ENCODE results near the gene PCDHB14. TPM values are rescaled to one million over a fixed set of nuclear protein-coding genes. Genes with fewer than 3 reads are reported as not detected.

Gene PCDHB14
- polyA plus RNA-seq, 1 donor (not counting 4 experiments of a cell fraction or from before 2014, with no cell fraction given): 0.13 TPM

- no peaks in the 10 kb centered on the region for H3K27me3 ChIP-seq (ENCODE audit: control insufficient read depth, extremely low read depth, insufficient read depth, low read length)
- H3K4me1 ChIP-seq (ENCODE audit: control insufficient read depth, extremely low read depth, insufficient read depth, low read length): no peaks in the 10 kb centered on the region
- H3K36me3 ChIP-seq (ENCODE audit: control insufficient read depth in 2 of 2, extremely low read depth in 1 of 2, insufficient read depth in 2 of 2, low read length in 2 of 2): no peaks in the 10 kb centered on the region
- H3K27ac ChIP-seq (ENCODE audit: control insufficient read depth, insufficient read depth, low read length): no peak overlapping the region
- H3K79me2 ChIP-seq (ENCODE audit: control insufficient read depth, insufficient read depth, low read length): no peaks in the 10 kb centered on the region
- no peaks in the 10 kb centered on the region for H4K20me1 ChIP-seq (ENCODE audit: control insufficient read depth, extremely low read depth, insufficient read depth, low read length)
- H3K9me3 ChIP-seq (ENCODE audit: control insufficient read depth, low read depth, low read length): no peaks in the 10 kb centered on the region
- TF ChIP-seq CTCF (optimal IDR thresholded peaks at IDR 0.05 in 1 of 3, IDR thresholded peaks at IDR 0.05 in 1 of 3, conservative IDR thresholded peaks at IDR 0.05 in 1 of 3; ENCODE audit: extremely low read depth in 1 of 3, insufficient read depth in 2 of 3, low read length in 3 of 3) (no peak), EZH2 (IDR thresholded peaks at IDR 0.05; ENCODE audit: low read length) (no peak)
- H2AFZ ChIP-seq (ENCODE audit: control insufficient read depth, low read length): no peak overlapping the region
- H3K9ac ChIP-seq (ENCODE audit: control insufficient read depth, extremely low read depth, insufficient read depth, low read length): no peak overlapping the region
- H3K4me3 ChIP-seq (ENCODE audit: control insufficient read depth in 2 of 3, extremely low read depth in 1 of 3, insufficient read depth in 2 of 3, low read depth in 1 of 3, low read length in 3 of 3): no peak overlapping the region
- FAIRE-seq (no peak), DNase-seq (ENCODE audit: low read depth, low spot score) (no peak)
- H3K4me2 ChIP-seq (ENCODE audit: control insufficient read depth, extremely low read depth, insufficient read depth, low read depth, low read length): no peak overlapping the region
- dilution Hi-C loops (cut with MboI; ENCODE audit: extremely low pct_ligation_motif_present, low sequenced_read_pairs): no loop called here
- no peaks in the 10 kb centered on the region for H3K9me1 ChIP-seq (ENCODE audit: control insufficient read depth, extremely low read depth, insufficient read depth, low read length)
Measured at GRCh38 chr5:141250576-141250975, 27.4 kb downstream of the PCDHB14 start.

- H3K27me3 ChIP-seq (ENCODE audit: control insufficient read depth, extremely low read depth, insufficient read depth, low read length): no peaks in the 10 kb centered on the region
- TF ChIP-seq EZH2 (IDR thresholded peaks at IDR 0.05; ENCODE audit: low read length) (no peak), CTCF (optimal IDR thresholded peaks at IDR 0.05 in 1 of 3, IDR thresholded peaks at IDR 0.05 in 1 of 3, conservative IDR thresholded peaks at IDR 0.05 in 1 of 3; ENCODE audit: extremely low read depth in 1 of 3, insufficient read depth in 2 of 3, low read length in 3 of 3) (no peak)
- no peak for FAIRE-seq
- H3K36me3 ChIP-seq (ENCODE audit: control insufficient read depth in 2 of 2, extremely low read depth in 1 of 2, insufficient read depth in 2 of 2, low read length in 2 of 2): no peaks in the 10 kb centered on the region
- no peaks in the 10 kb centered on the region for H3K4me1 ChIP-seq (ENCODE audit: control insufficient read depth, extremely low read depth, insufficient read depth, low read length)
- no peak for DNase-seq (ENCODE audit: low read depth, low spot score)
- no peak overlapping the region for H3K27ac ChIP-seq (ENCODE audit: control insufficient read depth, insufficient read depth, low read length)
- H4K20me1 ChIP-seq (ENCODE audit: control insufficient read depth, extremely low read depth, insufficient read depth, low read length): no peaks in the 10 kb centered on the region
- dilution Hi-C loops (cut with MboI; ENCODE audit: extremely low pct_ligation_motif_present, low sequenced_read_pairs): no loop called here
- H3K79me2 ChIP-seq (ENCODE audit: control insufficient read depth, insufficient read depth, low read length): no peaks in the 10 kb centered on the region
- no peak overlapping the region for H3K9ac ChIP-seq (ENCODE audit: control insufficient read depth, extremely low read depth, insufficient read depth, low read length)
- H3K4me3 ChIP-seq (ENCODE audit: control insufficient read depth in 2 of 3, extremely low read depth in 1 of 3, insufficient read depth in 2 of 3, low read depth in 1 of 3, low read length in 3 of 3): no peak overlapping the region
- no peaks in the 10 kb centered on the region for H3K9me1 ChIP-seq (ENCODE audit: control insufficient read depth, extremely low read depth, insufficient read depth, low read length)
- H3K4me2 ChIP-seq (ENCODE audit: control insufficient read depth, extremely low read depth, insufficient read depth, low read depth, low read length): no peak overlapping the region
- no peak overlapping the region for H2AFZ ChIP-seq (ENCODE audit: control insufficient read depth, low read length)
- H3K9me3 ChIP-seq (ENCODE audit: control insufficient read depth, low read depth, low read length): peaks cover 7% of the 10 kb centered on the region
Measured at GRCh38 chr5:141258464-141258863, 35.3 kb downstream of the PCDHB14 start.

Measured in keratinocyte (primary cell).